GM13977 (cell line): Measurements from ENCODE around the gene DMAC2L.
A peak's percentile ranks its signal among the peaks of the same experiment; 100 is the strongest.

Experiments
- DNase-seq: peaks from one replicate; pipeline ENCODE4 v3.0.0; 2012; ENCODE audit warnings: low spot score
- in situ Hi-C: fragments of 300-500 bp; cut with MboI; formaldehyde crosslinking; loops from one replicate; pipeline ENCODE4 v1.12.0; 2022; ENCODE audit warnings: low sequenced_read_pairs, low pct_unique_long_range_greater_than_20kb, mixed read lengths, inconsistent platforms; ENCODE audit not compliant: unreplicated experiment
- TF ChIP-seq, protein P1 (sequence below): IDR thresholded peaks from 2 replicates; pipeline ENCODE4 v1.5.1; 2012; ENCODE audit warnings: mild to moderate bottlenecking, control low read depth; ENCODE audit not compliant: insufficient read depth; ENCODE audit errors: extremely low read depth, missing control alignments

Gene DMAC2L

DNA sequence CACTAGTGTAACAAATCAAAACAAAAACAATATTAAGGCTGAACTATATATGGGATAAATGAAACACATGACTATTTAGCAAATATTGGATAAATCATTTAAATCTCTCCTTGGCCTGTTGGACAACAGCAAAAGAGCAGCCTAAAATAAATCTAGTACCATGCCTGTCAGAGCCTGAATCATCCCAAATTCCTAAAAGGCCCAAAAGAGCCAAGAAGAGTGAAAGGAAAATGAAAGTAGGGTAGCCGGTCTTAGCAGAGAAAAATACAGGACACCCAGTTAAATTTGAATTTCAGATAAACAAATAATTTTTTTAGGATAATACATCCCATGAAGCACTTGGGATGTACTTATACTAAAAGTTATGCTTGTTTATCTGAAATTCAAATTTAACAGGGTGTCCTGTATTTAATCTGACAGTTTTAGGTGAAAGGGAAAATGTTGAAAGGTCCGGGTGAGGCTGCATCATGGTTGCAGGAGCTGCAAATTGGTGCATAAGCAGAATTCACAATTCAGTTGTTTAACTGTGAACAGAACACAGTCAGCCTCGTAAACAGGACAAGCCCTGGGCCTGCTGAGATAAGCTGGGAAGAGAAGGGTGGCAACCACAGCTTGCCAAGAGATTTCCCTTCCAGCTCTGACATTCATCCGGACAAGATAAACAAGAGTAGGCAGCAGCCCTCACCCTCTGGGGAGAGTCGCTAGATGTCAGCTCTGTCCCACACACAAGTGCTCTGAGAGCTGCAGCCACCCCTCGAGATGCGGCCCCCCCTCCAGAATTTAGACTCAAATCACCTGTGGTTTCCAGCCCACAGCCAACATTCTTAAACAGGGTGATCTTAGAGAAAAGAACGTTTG, 30.3 kb downstream of the DMAC2L start:
- DNase-seq: peak; percentile 58
- TF ChIP-seq, protein P1, sequence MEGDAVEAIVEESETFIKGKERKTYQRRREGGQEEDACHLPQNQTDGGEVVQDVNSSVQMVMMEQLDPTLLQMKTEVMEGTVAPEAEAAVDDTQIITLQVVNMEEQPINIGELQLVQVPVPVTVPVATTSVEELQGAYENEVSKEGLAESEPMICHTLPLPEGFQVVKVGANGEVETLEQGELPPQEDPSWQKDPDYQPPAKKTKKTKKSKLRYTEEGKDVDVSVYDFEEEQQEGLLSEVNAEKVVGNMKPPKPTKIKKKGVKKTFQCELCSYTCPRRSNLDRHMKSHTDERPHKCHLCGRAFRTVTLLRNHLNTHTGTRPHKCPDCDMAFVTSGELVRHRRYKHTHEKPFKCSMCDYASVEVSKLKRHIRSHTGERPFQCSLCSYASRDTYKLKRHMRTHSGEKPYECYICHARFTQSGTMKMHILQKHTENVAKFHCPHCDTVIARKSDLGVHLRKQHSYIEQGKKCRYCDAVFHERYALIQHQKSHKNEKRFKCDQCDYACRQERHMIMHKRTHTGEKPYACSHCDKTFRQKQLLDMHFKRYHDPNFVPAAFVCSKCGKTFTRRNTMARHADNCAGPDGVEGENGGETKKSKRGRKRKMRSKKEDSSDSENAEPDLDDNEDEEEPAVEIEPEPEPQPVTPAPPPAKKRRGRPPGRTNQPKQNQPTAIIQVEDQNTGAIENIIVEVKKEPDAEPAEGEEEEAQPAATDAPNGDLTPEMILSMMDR: peak; percentile 49

DNA sequence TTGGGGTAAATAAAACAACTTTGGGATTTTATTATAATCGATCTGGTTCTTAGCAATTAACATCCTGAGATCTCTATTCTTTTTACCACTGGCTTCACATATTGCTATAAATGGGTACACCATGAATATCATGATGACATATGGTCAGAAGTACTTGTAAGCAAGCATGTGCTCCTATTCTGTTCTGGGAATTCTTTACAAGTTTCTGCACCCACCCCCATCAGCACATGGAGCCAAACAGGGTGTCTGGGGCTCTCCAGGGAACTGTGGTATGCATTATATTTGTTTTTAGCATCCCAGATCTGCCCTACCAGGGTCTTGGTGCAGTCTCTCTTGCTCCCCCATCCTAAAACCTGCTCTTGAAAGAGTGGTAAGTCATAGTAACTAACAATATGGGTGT, 31.3 kb downstream of the DMAC2L start:
- DNase-seq: no peak
- in situ Hi-C loops: no loop called here
- TF ChIP-seq, protein P1: no peak

More for the DNA sequence above, 30.3 kb downstream of the DMAC2L start:
- in situ Hi-C loops: no loop called here

DNA sequence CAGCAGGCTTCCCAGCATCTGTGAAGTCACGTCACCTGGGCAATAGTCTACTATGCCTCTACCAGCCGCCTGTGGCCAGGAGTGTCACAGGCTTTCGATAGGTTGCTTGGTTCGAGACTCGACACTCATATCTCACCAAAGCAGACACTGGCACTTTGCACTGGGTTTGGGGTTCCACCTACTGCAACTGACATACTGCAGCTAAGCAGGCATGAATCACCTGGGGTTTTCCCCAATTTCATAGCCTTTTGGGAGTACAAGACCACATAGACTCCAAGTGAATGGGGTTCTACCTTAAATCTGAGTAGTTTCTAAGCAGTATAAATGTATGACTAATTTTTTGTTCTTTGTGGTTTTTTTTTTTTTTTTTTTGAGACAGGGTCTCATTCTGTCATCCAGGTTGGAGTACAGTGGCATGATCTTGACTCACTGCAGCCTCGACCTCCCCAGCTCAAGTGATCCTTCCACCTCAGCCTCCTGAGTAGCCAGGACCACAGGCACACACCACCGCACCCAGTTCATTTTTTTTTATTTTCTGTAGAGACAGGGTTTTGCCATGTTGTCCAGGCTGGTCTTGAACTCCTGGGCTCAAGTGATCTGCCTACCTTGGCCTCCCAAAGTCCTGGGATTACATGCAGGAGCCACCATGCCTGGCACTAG, 32.1 kb downstream of the DMAC2L start:
- TF ChIP-seq, protein P1: no peak
- in situ Hi-C loops: no loop called here
- peak; percentile 65 for DNase-seq

DNA sequence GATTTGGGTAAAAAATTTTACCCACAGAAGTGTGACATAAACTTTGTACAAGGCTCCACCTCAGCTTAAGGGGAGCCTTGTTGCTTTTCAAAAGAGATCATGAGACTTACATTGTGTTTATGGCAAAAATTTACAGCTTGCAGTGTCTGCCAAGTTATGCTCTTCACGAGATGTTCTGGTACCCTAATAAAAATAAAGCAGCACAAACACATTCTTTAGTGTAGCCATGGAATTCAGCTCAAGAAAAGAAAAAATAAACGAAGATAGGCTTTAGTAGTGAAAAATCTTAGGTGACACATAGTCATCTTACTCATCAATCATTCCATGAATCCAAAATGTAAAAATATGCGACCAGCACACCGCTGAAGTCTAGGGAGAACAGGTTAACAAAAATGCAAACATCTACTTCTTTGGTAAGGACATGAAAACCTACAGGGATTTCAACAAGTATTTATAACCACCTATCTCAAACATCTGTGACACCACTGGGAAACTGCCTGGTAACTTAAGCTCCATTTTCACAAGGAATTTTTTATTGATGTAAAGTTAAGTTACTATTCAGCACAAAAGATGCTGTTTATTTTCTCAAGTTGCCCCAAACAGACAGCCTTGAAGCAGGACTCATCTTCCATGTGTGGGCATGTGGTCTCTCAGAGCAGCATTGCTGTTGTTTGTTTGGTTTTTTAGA, 32.9 kb downstream of the DMAC2L start:
- in situ Hi-C loops: no loop called here
- TF ChIP-seq, protein P1: no peak

DNA sequence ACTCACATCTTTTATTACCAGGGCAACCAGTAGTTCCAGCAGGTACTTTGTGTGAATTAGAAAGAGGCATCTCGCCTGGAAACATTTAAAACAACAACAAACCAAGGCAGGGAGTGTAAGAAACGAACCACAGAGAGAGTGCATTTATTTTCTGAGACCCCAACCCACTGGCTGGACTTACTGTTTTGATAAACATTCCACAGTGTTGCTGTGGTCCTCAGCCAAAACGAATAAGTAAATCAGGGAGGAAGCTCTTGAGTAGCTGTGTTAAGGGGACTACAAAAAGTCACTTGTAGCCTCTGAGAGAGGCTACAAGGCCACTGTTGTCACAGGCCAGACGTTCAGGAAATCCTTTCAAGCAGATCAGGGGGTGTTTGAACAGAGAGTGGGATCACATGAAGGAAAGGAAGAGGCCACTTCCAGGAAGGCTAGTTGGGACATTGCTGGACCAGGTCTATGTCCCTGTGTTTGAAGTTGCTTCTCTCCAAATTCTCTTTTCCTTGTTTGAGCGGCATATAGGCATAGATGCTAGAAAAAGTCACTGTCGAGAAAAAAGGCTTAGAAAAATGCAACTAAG, 33.8 kb downstream of the DMAC2L start:
- TF ChIP-seq, protein P1: no peak
- in situ Hi-C loops: no loop called here
- DNase-seq: no peak

More for the DNA sequence above, 32.9 kb downstream of the DMAC2L start:
- DNase-seq: no peak

DNA sequence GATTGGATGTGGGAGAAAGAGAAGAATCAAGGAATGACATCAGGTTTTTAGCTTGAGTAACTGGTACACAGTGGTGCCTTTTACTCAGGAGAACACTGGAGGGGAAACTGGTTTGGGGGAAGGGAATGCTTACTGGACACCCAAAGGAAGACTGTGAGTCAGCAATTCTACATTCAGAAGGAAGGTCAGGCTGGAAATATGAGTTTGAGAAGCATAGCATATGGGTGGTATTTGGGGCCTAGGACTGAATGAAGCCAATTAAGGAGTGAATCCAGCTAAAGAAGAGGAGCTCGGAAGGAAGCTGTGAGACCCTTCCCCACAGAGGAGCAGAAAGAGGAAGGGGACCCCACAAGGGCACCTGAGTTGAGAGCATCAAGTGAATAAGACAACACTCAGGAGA, 35.4 kb downstream of the DMAC2L start:
- TF ChIP-seq, protein P1: no peak
- in situ Hi-C loops: no loop called here
- no peak for DNase-seq
